ENCODE data around the gene ALKBH4.
A peak's percentile ranks its signal among the peaks of the same experiment; 100 is the strongest.
"Not testable (repeated sequence)": the region's sequence is repeated elsewhere in the genome, so short reads cannot be mapped to it uniquely, and the experiment has no call there.

ALKBH4 gene

DNA sequence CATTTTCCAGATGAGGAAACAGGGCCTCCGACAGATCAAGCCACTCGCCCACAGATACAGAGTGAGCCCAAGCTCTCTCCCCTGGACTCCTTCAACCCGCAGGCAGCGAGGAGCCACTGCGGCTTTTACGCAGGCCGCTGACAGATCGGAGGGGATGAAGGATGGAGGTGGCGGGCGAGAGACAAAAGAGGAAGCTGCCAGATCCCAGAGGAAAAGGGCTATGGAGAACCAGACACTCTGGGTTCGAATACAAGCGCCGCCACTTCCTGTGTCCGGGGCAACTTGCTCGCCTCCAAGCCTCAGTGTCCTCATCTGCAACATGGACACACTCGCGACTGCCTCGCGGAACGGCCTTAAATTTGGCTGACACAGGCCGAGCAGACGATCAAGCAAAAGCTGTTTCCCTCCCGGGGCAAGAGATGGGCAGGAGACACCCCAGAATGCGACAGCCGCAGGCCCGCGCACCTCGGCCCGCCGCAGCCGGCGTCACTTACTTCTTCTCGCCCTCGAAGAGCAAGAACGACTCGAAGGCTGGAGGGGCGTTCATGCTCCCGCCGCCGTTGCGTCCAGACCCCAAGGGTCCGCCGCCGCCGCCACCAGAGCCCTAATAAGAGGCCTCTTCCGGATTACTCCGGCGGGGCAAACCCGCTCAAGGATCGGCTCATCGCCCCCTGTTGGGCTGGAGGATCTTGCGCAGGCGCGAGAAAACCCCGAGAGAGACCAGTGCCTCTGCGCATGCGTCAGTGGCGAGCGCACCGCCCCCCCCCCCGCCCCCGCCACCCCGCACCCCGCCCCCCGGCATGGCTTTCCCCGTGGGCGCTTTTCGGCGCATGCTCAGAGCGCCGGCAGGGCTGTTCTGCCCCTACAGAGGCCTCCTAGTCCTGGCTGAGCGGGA is 13.9 kb upstream of the ALKBH4 start, which contains the start of gene POLR2J:
TSS of gene POLR2J (minus strand) at position 609 of the 895 bp plus-strand sequence. CDS start at position 547, 62 bp downstream.
- peak; percentile 82 to 85 for DNase-seq (ENCODE audit: low read depth in 2 of 2)

- not testable (repeated sequence) for DNase-seq (ENCODE audit: low read depth in 2 of 2)
Measured at GRCh38 chr7:102474736-102475435, 10.2 kb upstream of the ALKBH4 start.

GRCh38 chr7:102474116-102474515 is 9.5 kb upstream of the ALKBH4 start:
- not testable (repeated sequence) for DNase-seq (ENCODE audit: low read depth in 2 of 2)

- DNase-seq (ENCODE audit: low read depth in 2 of 2) = no peak
Measured at GRCh38 chr7:102473271-102473991, 8.8 kb upstream of the ALKBH4 start.

DNA sequence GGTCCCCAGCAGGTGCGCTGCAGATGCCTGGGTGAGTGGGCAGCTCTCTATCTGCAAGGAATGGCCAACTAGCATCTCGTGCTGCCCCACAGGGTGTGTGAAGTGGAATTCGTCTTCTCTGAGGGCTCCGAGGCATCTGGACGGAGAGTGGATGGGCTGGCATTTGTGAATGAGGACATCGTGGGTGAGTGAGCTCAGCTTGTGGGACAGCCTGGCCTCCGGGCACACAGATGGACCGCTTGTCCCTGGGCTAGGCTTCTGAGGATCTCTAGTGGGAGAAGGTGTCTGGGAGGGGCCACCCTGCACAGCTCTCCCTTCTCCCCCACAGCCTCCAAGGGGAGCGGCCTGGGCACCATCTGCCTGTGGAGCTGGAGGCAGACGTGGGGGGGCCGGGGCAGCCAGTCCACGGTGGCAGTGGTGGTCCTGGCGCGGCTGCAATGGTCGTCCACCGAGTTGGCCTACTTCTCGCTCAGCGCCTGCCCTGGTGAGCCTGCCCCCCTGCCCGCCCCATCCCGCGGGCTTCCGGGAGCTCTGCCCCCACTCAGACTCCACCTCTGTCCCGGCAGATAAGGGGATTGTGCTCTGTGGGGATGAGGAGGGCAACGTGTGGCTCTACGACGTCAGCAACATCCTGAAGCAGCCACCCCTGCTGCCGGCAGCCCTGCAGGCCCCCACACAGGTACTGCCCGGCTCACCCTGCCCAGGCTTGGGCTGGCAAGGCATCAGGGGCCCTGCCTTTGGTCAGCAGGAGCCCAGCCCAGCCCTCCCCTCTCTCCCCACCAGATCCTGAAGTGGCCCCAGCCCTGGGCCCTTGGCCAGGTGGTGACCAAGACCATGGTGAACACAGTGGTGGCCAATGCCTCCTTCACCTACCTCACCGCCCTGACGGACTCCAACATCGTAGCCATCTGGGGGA is 7.7 kb upstream of the ALKBH4 start:
- DNase-seq (ENCODE audit: low read depth in 2 of 2) = no peak

GRCh38 chr7:102471791-102472125 is 7.1 kb upstream of the ALKBH4 start:
- no peak for DNase-seq (ENCODE audit: low read depth in 2 of 2)

GRCh38 chr7:102469972-102470825 is 5.5 kb upstream of the ALKBH4 start:
- no peak for DNase-seq (ENCODE audit: low read depth in 2 of 2)

DNA sequence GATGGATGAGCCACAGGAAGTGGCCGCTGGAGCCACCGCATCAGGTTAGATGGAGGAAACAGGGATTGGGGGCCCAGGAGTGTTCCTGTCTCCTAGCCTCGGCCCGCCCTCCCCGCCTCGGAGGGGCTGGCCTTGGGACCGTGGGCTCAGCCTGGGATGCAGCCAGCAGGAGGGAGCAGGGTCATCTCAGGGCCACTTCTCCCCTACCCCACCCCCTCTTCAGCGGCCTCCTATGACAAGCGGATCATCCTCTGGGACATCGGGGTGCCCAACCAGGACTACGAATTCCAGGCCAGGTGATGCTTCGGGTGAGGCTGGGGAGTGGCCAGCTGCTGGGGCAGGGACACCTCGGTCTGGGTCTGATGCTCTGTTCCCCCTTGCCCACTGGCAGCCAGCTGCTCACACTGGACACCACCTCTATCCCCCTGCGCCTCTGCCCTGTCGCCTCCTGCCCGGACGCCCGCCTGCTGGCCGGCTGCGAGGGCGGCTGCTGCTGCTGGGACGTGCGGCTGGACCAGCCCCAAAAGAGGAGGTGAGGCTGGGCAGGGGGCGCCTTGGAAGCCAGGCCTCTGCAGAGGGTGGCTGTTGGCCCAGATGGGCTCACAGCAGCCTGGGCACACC is 4.8 kb upstream of the ALKBH4 start:
- no peak for DNase-seq (ENCODE audit: low read depth in 2 of 2)

DNA sequence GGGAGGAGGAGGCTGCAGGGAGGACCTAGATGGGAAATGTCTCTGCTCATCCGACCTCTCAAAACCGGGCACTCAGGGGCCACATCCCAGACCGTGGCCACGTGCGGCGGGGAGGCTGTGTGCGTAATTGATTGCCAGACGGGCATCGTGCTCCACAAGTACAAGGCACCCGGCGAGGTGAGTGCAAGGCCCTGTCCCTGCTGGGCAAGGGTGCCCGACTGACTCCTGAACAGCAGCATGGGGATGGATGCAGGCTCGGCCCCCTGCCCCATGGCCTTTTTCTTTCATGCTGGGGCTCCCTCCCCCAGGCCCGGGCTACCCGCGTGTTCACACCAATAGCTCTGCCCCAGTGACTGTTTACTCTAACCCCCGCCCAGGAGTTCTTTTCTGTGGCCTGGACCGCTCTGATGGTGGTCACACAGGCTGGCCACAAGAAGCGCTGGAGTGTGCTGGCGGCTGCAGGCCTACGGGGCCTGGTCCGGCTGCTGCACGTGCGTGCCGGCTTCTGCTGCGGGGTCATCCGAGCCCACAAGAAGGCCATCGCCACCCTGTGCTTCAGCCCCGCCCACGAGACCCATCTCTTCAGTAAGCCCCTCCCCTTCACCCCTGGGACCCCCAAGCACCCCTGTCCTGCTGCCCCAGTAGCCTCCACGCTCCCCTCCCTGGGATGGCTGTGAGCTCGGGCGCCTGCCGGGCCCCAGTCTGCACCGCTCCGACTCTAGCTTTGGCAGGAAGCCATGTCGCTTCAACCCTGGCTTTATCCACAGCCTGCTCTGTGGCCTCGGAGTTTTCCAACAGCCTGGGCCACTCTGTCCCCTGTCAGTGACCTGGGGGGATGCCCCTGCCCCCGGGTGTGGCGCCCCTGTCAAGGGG is 4.1 kb upstream of the ALKBH4 start:
- no peak for DNase-seq (ENCODE audit: low read depth in 2 of 2)

DNA sequence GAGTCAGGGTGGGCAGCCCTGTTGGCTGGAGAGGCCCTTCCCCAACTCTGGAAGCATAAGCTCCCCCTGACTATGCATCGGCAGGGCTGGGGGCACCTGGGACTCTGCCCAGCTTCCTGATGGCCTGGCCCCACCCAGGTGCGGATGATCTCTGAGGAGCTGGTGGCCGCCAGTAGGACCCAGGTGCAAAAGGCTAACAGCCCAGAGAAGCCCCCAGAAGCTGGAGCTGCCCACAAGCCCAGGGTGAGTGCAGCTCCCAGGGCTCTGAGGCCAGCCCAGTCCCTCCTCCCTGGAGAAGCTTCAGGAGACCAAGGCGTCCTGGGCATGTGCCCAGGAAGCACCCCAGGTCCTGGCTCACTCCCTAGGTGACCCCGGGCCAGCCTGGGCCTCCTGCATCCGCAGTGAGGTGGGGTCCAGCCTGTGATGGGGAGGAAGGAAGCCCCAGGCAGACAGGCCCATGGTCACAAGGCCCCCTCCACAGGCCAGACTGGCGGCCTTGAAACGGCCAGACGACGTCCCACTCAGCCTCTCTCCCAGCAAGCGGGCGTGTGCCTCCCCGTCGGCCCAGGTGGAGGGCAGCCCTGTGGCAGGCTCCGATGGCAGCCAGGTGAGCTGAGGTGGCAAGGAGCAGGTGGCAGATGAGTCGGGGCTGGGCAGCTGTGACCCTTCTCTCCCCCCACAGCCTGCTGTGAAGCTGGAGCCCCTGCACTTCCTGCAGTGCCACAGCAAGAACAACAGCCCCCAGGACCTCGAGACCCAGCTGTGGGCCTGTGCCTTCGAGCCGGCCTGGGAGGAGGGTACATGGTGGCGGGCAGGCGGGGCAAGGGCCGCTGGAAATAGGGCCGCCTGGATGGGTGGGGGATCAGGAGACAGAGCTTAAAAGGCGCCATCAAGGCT is 3.2 kb upstream of the ALKBH4 start:
- DNase-seq (ENCODE audit: low read depth in 2 of 2) = no peak

DNA sequence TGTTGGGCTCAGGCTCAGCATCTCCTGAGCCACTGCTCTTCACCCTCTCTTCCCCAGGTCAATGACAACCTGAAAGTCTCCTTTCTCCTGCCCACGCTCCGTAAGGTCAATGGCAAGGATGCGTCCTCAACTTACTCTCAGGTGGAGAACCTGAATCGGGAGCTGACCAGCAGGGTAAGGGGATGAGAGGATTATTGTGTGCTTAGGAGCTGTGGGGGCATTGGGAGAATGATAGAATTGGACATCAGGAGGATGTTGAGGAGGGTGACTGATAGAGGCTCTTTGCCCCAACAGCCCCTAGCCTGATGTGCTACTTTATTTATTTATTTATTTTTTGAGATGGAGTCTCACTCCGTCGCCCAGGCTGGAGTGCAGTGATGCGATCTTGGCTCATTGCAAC is 1.4 kb upstream of the ALKBH4 start:
- DNase-seq (ENCODE audit: low read depth in 2 of 2) = no peak

GRCh38 chr7:102463841-102464576 is 654 bp downstream of the ALKBH4 start:
- no peak for DNase-seq (ENCODE audit: low read depth in 2 of 2)

GRCh38 chr7:102460467-102460866 is 4.2 kb downstream of the ALKBH4 start:
- no peak for DNase-seq (ENCODE audit: low read depth in 2 of 2)

DNA sequence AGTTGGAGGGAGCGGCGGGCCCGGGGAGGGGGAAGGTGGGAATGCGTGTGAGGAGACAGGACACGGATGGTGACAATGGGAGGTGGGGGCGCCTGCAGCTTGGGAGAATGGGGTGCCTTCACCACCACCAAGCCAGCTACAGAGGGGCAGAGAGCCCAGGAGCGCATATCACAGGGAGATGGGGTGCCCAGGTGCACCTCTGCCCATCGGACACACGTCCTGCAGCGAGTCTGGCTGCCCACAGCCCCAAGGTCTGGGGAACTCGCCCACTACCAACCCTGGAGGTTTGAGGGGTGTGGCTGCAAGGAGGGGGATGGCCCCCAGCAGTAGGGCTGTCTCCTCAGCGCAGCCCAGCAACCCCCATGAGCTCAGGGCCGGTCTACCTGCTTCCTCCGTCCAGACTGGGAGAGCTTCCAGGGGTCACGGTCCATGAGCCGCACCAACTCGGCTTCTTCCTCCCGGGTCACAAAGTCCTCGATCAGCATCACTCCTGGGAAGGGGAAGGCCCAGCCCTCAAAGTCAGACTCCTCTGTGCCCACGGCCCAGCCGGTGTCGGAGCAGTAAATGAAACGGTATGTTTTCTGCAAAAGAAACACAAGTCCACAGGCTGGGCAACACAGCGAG is 5.3 kb downstream of the ALKBH4 start:
- DNase-seq (ENCODE audit: low read depth in 2 of 2) = no peak

GRCh38 chr7:102457352-102457924 is 7.2 kb downstream of the ALKBH4 start:
- no peak for DNase-seq (ENCODE audit: low read depth in 2 of 2)

GRCh38 chr7:102456327-102456726 is 8.3 kb downstream of the ALKBH4 start:
- DNase-seq (ENCODE audit: low read depth in 2 of 2) = no peak
